Stimulated activated CD4-positive, alpha-beta T cell treated with anti-CD3 and anti-CD28 coated beads, Interleukin-12 subunit alpha, Interleukin-12 subunit beta, amount 100 ng/mL, for 4 hours (primary cell): ENCODE measurements around the gene CREB3L1.
"Not testable (repeated sequence)": the region's sequence is repeated elsewhere in the genome, so short reads cannot be mapped to it uniquely, and the experiment has no call there.

Experiments used
- DNase-seq: peaks from one replicate; pipeline ENCODE4 v3.0.0-alpha.2; 2020

The CREB3L1 gene

GRCh38 chr11:46298699-46299433 is 21.4 kb downstream of the CREB3L1 start:
- no peak for DNase-seq

- DNase-seq: no peak
These were observed 22.0 kb downstream of the CREB3L1 start for GRCh38 chr11:46299451-46299961.

GRCh38 chr11:46300270-46300669 is 22.8 kb downstream of the CREB3L1 start:
- DNase-seq: no peak

- DNase-seq: no peak
These were observed 25.4 kb downstream of the CREB3L1 start for GRCh38 chr11:46302866-46303265.

GRCh38 chr11:46304036-46304435 is 26.6 kb downstream of the CREB3L1 start:
- not testable (repeated sequence) for DNase-seq

- DNase-seq: no peak
These were observed 27.2 kb downstream of the CREB3L1 start for GRCh38 chr11:46304605-46305179.

GRCh38 chr11:46305295-46305694 is 27.8 kb downstream of the CREB3L1 start:
- no peak for DNase-seq

GRCh38 chr11:46306296-46306853 is 28.9 kb downstream of the CREB3L1 start:
- DNase-seq: no peak

- no peak for DNase-seq
These were observed 29.9 kb downstream of the CREB3L1 start for GRCh38 chr11:46307369-46307768.

- DNase-seq: no peak
These were observed 30.4 kb downstream of the CREB3L1 start for GRCh38 chr11:46307785-46308341.

GRCh38 chr11:46308631-46309419 is 31.4 kb downstream of the CREB3L1 start:
- peak; percentile 68 for DNase-seq

- DNase-seq: no peak
These were observed 32.4 kb downstream of the CREB3L1 start for GRCh38 chr11:46309814-46310259.

GRCh38 chr11:46315033-46315738 is 37.7 kb downstream of the CREB3L1 start:
- DNase-seq: peak; percentile 73

GRCh38 chr11:46315783-46316563 is 38.5 kb downstream of the CREB3L1 start:
- no peak for DNase-seq

GRCh38 chr11:46319074-46319453 is 41.6 kb downstream of the CREB3L1 start:
- no peak for DNase-seq

- DNase-seq: no peak
These were observed 44.3 kb downstream of the CREB3L1 start for GRCh38 chr11:46321757-46322156.

GRCh38 chr11:46322759-46323158 is 45.3 kb downstream of the CREB3L1 start:
- no peak for DNase-seq

GRCh38 chr11:46326813-46327416 is 49.5 kb downstream of the CREB3L1 start:
- DNase-seq: no peak

- DNase-seq: no peak
These were observed 50.4 kb downstream of the CREB3L1 start for GRCh38 chr11:46327829-46328228.

- DNase-seq: no peak
These were observed 52.7 kb downstream of the CREB3L1 start for GRCh38 chr11:46330154-46330553.
